ENCODE data around the gene WDR55.
"Not testable (repeated sequence)": the region's sequence is repeated elsewhere in the genome, so short reads cannot be mapped to it uniquely, and the experiment has no call there.

WDR55 gene

GRCh38 chr5:140664359-140665119 lies at the start of gene WDR55:
Gene WDR55, plus strand, starts transcription at chr5:140664904. Its CDS starts 9 bp downstream, at chr5:140664913.
- DNase-seq (ENCODE audit: low spot score): peak; percentile 93

- DNase-seq (ENCODE audit: low spot score): no peak
Measured at GRCh38 chr5:140622301-140622700, 42.4 kb upstream of the WDR55 start.

GRCh38 chr5:140623061-140623460 lies 41.6 kb upstream of the WDR55 start:
- DNase-seq (ENCODE audit: low spot score): not testable (repeated sequence)

- not testable (repeated sequence) for DNase-seq (ENCODE audit: low spot score)
Measured at GRCh38 chr5:140624886-140625285, 39.8 kb upstream of the WDR55 start.

- DNase-seq (ENCODE audit: low spot score): no peak
Measured at GRCh38 chr5:140627972-140628371, 36.7 kb upstream of the WDR55 start.

GRCh38 chr5:140628711-140629110 lies 36.0 kb upstream of the WDR55 start:
- DNase-seq (ENCODE audit: low spot score): no peak

- DNase-seq (ENCODE audit: low spot score): no peak
Measured at GRCh38 chr5:140630292-140631035, 34.2 kb upstream of the WDR55 start.

GRCh38 chr5:140631036-140631417 lies 33.7 kb upstream of the WDR55 start:
- no peak for DNase-seq (ENCODE audit: low spot score)

- no peak for DNase-seq (ENCODE audit: low spot score)
Measured at GRCh38 chr5:140631831-140632365, 32.8 kb upstream of the WDR55 start.

GRCh38 chr5:140632366-140633020 lies 32.2 kb upstream of the WDR55 start:
- DNase-seq (ENCODE audit: low spot score): peak; percentile 26

GRCh38 chr5:140633021-140633471 lies 31.7 kb upstream of the WDR55 start, which contains the start of gene CD14:
Gene CD14, minus strand, starts transcription at chr5:140633175. Its CDS starts 104 bp downstream, at chr5:140633071.
- no peak for DNase-seq (ENCODE audit: low spot score)

- no peak for DNase-seq (ENCODE audit: low spot score)
Measured at GRCh38 chr5:140633501-140633900, 31.2 kb upstream of the WDR55 start.

GRCh38 chr5:140634103-140634502 lies 30.6 kb upstream of the WDR55 start:
- DNase-seq (ENCODE audit: low spot score): no peak

- DNase-seq (ENCODE audit: low spot score): no peak
Measured at GRCh38 chr5:140635291-140636257, 29.1 kb upstream of the WDR55 start.

- DNase-seq (ENCODE audit: low spot score): no peak
Measured at GRCh38 chr5:140637371-140638100, 27.2 kb upstream of the WDR55 start.

GRCh38 chr5:140638898-140639147 lies 25.9 kb upstream of the WDR55 start:
- DNase-seq (ENCODE audit: low spot score): not testable (repeated sequence)

GRCh38 chr5:140639148-140639981 lies 25.3 kb upstream of the WDR55 start, which contains the start of gene TMCO6:
Gene TMCO6, plus strand, starts transcription at chr5:140639451. Its CDS starts 77 bp downstream, at chr5:140639528.
- peak; percentile 97 for DNase-seq (ENCODE audit: low spot score)

GRCh38 chr5:140641716-140642115 lies 23.0 kb upstream of the WDR55 start:
- no peak for DNase-seq (ENCODE audit: low spot score)

- no peak for DNase-seq (ENCODE audit: low spot score)
Measured at GRCh38 chr5:140642718-140643117, 22.0 kb upstream of the WDR55 start.

GRCh38 chr5:140647042-140647419 lies 17.7 kb upstream of the WDR55 start:
- DNase-seq (ENCODE audit: low spot score): no peak
